Measurements from ENCODE around the gene SHFL.

SHFL gene

GRCh38 chr19:10135551-10136334 is 49.6 kb downstream of the SHFL start:
- no peak overlapping the region for H3K4me3 ChIP-seq (ENCODE audit: low read depth, low read length)
- no peak for TF ChIP-seq CTCF (IDR thresholded peaks at IDR 0.05; ENCODE audit: low read depth, low read length)

GRCh38 chr19:10136936-10137335 is 50.8 kb downstream of the SHFL start:
- no peak for TF ChIP-seq CTCF (IDR thresholded peaks at IDR 0.05; ENCODE audit: low read depth, low read length)
- H3K4me3 ChIP-seq (ENCODE audit: low read depth, low read length), result no peak overlapping the region

GRCh38 chr19:10137751-10138682 is 51.9 kb downstream of the SHFL start:
- TF ChIP-seq CTCF (IDR thresholded peaks at IDR 0.05; ENCODE audit: low read depth, low read length), result no peak

GRCh38 chr19:10138879-10139795 is 53.0 kb downstream of the SHFL start:
- TF ChIP-seq CTCF (IDR thresholded peaks at IDR 0.05; ENCODE audit: low read depth, low read length), result no peak

More at GRCh38 chr19:10137751-10138682, 51.9 kb downstream of the SHFL start:
- H3K4me3 ChIP-seq (ENCODE audit: low read depth, low read length), result no peak overlapping the region

GRCh38 chr19:10139952-10140351 is 53.8 kb downstream of the SHFL start:
- H3K4me3 ChIP-seq (ENCODE audit: low read depth, low read length), result no peak overlapping the region
- no peak for TF ChIP-seq CTCF (IDR thresholded peaks at IDR 0.05; ENCODE audit: low read depth, low read length)

More at GRCh38 chr19:10138879-10139795, 53.0 kb downstream of the SHFL start:
- H3K4me3 ChIP-seq (ENCODE audit: low read depth, low read length), result no peak overlapping the region

- no peak for TF ChIP-seq CTCF (IDR thresholded peaks at IDR 0.05; ENCODE audit: low read depth, low read length)
- H3K4me3 ChIP-seq (ENCODE audit: low read depth, low read length), result no peak overlapping the region
These were observed 55.4 kb downstream of the SHFL start for GRCh38 chr19:10141479-10141878.
